ENCODE results near the gene KREMEN1.
"Not testable (repeated sequence)": the region's sequence is repeated elsewhere in the genome, so short reads cannot be mapped to it uniquely, and the experiment has no call there.

Gene KREMEN1

GRCh38 chr22:29078036-29078868 lies 5.4 kb downstream of the KREMEN1 start:
- DNase-seq (ENCODE audit: low read depth in 2 of 2): no peak

DNA sequence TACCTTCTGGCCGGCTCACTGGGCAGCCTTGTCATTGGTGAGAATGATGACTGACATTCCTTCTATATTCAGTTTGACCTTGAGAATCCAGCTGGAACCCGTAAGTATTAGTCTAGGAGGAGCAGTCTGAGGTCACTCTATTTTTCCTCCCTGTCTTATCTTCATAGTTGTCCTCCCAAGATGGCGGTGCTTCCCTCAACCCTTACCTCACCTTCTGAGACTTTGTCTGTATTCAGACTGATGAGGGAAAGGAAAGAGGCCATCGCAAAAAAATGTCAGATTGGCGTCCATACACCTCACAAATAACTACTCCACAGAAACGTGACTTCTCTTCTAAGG lies 6.0 kb downstream of the KREMEN1 start:
- no peak for DNase-seq (ENCODE audit: low read depth in 2 of 2)

DNA sequence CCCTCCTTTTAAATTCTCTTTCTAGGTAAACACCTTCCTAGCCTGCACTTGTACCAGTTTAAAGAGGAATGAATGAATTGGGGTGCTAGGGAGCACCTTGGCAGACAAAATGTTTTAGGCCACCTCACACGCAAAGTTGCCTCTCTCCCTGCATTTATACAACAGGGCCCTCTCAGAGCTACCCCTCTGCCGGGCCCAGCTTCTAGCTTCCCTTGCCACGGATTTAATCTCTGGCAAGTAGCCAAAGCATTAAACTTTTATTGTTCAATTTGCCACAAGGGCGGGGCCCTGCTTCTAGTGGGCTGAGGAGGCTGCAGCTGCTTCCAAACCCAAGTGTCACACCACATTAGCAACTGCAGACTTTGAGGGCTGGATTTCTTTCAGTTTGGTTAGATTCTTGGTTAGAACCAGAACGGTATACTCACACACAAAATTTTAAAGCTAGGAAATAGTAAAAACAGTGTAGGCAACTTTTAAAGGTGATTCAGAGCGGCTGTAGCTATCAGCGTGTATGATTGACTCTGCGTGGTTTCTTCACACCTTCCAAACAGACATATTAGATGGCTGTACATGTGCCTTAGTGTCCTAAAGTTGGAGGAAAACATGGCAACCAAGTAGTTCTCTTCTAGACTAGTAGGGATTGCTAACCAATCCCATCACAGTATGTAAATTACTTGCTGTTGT lies 6.5 kb downstream of the KREMEN1 start:
- DNase-seq (ENCODE audit: low read depth in 2 of 2): no peak

GRCh38 chr22:29080106-29080975 lies 7.5 kb downstream of the KREMEN1 start:
- DNase-seq (ENCODE audit: low read depth in 2 of 2): no peak

DNA sequence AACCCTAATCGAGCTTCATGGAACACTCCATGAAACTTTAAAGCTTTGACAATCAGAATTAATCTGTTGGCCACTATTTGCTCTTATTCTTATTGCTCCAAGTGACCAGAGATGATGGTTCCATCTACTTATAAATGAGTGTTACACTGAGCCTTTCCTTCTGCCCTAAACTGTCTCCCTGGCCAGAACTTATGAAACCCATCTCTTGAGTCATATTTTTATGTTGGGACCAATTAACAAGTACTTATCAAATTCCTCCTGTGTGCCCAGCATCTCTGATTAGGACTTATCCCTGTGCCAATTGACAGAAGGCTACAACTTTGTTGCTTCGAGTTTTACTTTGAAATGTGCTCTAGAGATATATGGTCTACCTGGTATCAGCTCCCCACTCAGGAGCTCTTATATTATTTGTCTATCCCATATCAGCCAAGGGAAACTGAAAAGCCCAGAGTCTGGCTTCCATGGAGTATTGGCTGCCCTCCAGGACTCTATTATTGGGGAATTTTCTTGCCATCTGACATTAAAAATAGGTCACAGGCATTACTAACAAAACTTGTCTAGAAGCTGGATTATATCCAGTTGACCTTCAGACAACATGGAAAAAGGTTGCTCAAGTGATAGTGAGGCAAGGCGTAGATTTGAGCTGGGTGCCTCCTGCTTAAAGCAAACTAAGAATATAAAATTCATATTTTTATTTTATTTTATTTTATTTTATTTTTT lies 8.8 kb downstream of the KREMEN1 start:
- DNase-seq (ENCODE audit: low read depth in 2 of 2): no peak

GRCh38 chr22:29082826-29083545 lies 10.2 kb downstream of the KREMEN1 start:
- no peak for DNase-seq (ENCODE audit: low read depth in 2 of 2)

GRCh38 chr22:29083576-29083932 lies 10.7 kb downstream of the KREMEN1 start:
- DNase-seq (ENCODE audit: low read depth in 2 of 2): not testable (repeated sequence)

- DNase-seq (ENCODE audit: low read depth in 2 of 2): no peak
Measured at GRCh38 chr22:29083933-29084591, 11.2 kb downstream of the KREMEN1 start.

DNA sequence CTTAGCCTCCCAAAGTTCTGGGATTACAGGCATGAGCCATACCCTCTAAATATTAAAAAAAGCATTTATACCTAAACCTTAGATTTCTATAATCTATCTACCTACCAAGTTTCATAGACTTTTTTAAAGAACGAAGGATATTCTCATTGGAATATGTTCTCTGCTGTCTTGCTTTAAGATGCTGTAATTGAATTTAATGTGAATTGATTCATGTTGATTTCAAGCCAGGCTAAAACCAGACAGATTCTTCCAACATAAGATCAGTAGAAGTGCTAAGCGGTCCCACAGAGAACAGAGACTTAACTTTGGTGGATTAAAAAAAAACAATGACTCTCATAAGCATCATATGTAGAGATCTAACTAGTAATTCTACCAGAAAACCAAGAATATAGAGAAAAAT lies 14.2 kb downstream of the KREMEN1 start:
- DNase-seq (ENCODE audit: low read depth in 2 of 2): no peak

DNA sequence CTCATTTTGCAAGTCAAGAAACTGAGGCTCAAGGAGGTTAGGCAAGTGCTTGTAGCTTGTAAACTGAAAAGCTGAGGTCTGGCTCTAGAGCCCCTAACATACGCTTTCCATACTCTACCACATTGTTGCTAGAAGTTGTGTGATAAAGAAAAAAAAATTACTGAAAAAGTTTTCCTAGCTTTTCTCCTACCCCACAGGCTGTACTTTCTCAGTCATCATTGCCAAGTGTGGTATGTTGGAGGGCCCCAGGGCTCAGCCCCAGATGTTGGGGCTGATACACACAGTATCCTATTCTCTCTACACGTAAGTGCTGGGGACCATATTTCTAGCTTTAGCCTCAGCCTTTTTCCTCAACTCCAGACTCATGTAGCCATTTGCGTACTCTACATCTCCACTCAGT lies 16.0 kb downstream of the KREMEN1 start:
- no peak for DNase-seq (ENCODE audit: low read depth in 2 of 2)

DNA sequence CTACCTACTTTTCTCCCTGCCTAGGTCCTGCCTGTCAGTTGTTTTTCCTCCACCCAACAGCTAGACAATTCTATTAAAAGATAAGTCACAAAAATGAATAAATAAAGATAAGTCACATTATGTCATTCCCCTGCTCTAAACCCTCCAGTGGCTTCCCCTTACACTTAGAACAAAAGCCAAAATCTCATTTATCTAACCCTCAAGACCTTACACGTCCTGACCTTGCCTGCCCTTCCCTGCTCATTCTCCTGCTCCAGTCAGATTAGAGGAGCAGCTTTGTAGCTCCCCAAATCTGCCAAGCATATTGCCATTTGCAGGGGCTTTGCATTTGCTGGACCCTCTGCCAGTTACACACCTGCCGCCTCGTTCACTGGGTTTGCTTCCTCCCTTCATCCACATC lies 16.7 kb downstream of the KREMEN1 start:
- no peak for DNase-seq (ENCODE audit: low read depth in 2 of 2)

GRCh38 chr22:29090039-29090438 lies 17.2 kb downstream of the KREMEN1 start:
- DNase-seq (ENCODE audit: low read depth in 2 of 2): no peak

DNA sequence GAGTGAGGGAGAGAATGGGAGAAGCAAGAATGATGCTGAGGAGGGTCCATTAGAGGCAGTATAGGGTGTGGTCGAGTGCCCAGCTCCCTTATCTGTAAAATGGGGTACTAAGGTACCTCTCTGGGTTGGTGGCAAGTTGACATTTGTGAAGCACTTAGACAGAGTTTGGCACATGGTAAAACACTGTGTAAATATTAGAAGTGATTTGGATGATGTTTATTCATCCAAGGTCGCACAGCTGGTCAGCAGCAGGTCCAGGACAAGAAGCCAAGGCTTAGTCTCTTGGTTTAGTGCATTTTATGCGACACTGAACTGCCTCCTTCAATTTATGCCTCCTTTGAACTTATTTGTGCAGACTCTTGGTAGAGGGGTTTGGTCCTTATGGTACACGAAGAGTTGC lies 19.4 kb downstream of the KREMEN1 start:
- no peak for DNase-seq (ENCODE audit: low read depth in 2 of 2)

- no peak for DNase-seq (ENCODE audit: low read depth in 2 of 2)
Measured at GRCh38 chr22:29093030-29093429, 20.2 kb downstream of the KREMEN1 start.

GRCh38 chr22:29093501-29094300 lies 20.9 kb downstream of the KREMEN1 start:
- no peak for DNase-seq (ENCODE audit: low read depth in 2 of 2)

DNA sequence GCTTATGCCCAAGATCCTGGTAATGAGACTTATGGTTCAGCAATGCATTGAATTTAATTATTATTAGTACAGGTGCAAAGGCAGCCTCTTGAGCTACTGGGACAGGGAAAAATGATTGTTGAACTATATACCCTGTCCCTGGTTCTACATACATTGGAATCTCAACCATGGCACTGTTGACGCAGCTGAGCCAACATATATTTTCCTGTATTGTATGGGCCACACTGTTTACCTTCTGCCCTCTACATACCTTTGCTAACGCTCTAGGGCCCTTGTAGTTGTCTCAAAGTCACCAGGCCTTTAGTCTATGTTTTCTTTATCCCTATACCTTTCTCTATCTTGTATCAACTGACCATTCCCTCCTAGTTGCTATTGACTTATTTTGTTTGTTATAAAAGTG lies 22.6 kb downstream of the KREMEN1 start:
- no peak for DNase-seq (ENCODE audit: low read depth in 2 of 2)

- DNase-seq (ENCODE audit: low read depth in 2 of 2): no peak
Measured at GRCh38 chr22:29096736-29097669, 24.2 kb downstream of the KREMEN1 start.

- DNase-seq (ENCODE audit: low read depth in 2 of 2): no peak
Measured at GRCh38 chr22:29098296-29098695, 25.5 kb downstream of the KREMEN1 start.

DNA sequence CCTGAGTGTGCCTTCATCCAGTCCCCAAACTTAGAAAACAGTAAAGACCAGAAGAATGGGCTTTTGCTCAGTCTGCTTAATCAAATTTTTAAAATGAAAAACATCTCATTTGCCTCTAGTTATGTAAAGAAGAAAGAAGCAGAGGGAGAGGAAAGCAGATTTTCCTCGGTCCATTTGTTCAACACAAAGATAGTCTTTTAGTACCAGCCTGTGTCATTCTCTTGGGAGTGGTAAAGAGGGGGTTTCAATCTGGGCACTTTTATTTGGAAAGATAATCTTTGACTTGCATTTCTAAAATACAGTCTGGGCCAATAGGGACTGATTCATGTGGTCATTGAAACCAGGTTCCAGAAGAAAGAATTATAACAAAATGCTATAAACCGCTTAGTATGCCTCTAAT lies 29.5 kb downstream of the KREMEN1 start:
- DNase-seq (ENCODE audit: low read depth in 2 of 2): no peak
